Stimulated activated CD8-positive, alpha-beta memory T cell treated with anti-CD3 and anti-CD28 coated beads, Interleukin-12 subunit alpha, Interleukin-12 subunit beta, amount 100 ng/mL, for 24 hours (primary cell): ENCODE results near the gene PRRC2B.
A peak's percentile ranks its signal among the peaks of the same experiment; 100 is the strongest.
"Not testable (repeated sequence)": the region's sequence is repeated elsewhere in the genome, so short reads cannot be mapped to it uniquely, and the experiment has no call there.

Experiments used
- DNase-seq: peaks from one replicate; pipeline ENCODE4 v3.0.0-alpha.2; 2020; ENCODE audit errors: extremely low read depth

PRRC2B gene

DNA sequence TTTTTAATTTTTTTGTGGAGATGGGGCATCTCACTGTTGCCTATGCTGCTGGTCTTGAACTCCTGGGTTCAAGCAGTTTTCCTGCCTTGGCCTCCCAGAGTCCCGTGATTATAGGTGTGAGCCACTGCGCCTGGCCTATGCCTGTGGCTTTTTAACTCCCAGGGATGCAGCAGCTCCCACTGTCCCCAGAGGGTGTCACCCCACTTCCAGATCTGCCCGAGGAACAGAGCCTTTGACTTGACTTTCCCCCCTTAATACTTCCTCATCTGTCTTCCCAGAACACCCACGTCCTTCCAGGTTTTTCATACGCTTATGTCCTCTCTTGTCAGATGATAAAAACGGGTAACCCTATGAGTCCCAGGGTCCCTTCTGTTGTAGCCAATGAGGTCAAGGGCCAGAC, 7.6 kb upstream of the PRRC2B start:
- no peak for DNase-seq

- no peak for DNase-seq
These were observed 6.5 kb upstream of the PRRC2B start for GRCh38 chr9:131387394-131387793.

- DNase-seq = no peak
These were observed 2.9 kb upstream of the PRRC2B start for GRCh38 chr9:131391020-131391419.

- DNase-seq = no peak
These were observed 2.4 kb upstream of the PRRC2B start for GRCh38 chr9:131391504-131391903.

- no peak for DNase-seq
These were observed 724 bp downstream of the PRRC2B start for GRCh38 chr9:131394464-131395156.

GRCh38 chr9:131395157-131396098, 1.5 kb downstream of the PRRC2B start:
- DNase-seq = peak; percentile 53

- DNase-seq = not testable (repeated sequence)
These were observed 2.2 kb downstream of the PRRC2B start for GRCh38 chr9:131396099-131396479.

- DNase-seq = no peak
These were observed 2.7 kb downstream of the PRRC2B start for GRCh38 chr9:131396626-131397025.

DNA sequence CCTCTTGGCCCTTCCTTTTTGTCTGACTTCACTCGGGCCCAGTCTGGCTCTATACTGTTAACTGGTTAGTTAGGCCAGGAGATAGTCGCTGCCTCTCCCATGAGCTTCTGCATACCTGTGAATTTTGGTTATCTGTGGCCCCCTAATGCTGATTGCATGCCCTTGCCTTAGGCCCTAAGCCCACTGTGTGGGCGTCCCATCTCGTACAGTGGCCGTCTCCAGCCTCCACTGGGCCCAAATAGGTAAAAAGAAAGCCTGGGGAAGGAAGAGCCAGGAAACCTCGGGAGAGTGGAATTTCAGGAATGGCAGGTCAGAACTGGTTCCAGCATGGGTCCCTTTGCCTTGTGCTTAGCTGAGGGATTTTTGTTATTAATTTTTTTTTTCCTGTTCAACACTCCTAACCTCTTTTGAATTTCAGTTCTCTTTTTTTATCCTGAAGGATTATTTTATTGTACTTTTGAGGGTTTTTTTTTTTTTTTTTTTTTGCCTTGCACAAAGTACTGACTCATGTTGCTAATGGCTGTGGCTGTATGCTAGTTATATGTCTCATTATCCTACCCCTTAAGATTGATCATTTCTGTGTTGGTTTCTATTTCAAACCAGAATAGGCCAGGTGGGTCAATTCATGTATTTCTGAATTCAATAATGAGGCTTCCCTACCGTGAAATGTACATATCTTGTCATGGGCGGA, 3.4 kb downstream of the PRRC2B start:
- no peak for DNase-seq

DNA sequence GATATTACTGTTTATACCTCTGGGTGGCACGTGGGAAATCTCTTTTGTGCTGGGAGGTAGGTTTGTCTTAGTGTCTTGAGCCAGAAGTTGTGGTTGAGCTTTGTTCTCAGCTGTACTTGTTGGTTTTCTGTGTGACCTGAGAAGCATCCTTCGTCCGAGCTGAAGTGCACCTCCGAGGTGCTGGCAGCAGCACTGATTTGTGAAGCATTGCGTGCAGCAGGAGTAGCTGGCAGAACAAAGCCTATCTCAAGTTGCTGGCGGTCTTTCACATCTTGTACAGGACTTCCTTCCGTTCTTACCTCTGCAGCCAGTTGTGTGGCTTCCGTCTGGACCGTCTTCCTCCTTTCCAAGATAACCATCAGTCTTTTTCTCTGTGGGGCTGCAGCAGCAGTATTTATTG, 4.3 kb downstream of the PRRC2B start:
- no peak for DNase-seq

DNA sequence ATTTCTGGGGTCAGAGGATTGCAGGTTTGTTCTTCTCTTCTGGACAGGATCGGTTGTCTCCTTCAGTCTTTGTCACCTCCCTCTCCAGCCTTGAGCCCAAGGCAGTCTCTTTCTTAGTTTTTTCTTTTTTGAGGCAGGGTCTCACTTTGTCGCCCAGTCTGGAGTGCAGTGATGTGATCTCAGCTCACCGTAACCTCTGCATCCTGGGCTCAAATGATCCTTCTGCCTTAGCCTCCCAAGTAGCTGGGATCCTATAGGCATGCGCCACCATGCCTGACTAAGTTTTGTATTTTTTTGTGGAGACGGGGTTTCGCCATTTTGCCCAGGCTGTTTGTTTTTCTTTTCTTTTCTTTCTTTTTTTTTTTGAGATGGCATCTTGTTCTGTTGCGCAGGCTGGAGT, 6.1 kb downstream of the PRRC2B start:
- DNase-seq = no peak

GRCh38 chr9:131400627-131401026, 6.7 kb downstream of the PRRC2B start:
- DNase-seq = no peak

DNA sequence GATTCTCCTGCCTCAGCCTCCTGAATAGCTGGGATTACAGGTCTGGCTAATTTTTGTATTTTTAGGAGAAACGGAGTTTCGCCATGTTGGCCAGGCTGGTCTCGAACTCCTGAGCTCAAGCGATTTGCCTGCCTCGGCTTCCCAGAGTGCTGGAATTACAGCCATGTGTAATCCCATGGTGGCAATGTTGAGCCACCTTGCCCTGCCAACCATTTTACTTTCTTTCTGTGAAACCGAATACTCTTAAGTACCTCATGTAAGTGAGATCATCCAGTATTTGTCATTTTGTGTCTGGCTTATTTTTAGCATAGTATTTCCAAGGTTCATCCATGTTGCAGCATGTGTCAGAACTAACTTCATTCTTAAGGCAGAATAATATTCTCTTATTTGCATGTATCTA, 8.2 kb downstream of the PRRC2B start:
- no peak for DNase-seq

- no peak for DNase-seq
These were observed 9.0 kb downstream of the PRRC2B start for GRCh38 chr9:131402738-131403492.

DNA sequence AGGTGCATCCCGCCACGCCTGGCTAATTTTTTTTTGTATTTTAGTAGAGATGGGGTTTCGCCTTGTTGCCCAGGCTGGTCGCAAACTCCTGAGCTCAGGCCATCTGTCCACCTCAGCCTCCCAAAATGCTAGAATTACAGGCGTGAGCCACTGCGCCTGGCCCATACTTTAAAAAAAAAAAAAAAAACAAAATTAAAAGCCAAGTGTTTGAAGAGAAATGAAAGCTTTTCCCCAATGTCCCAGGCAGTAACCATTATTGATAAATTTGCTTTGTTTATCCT, 9.5 kb downstream of the PRRC2B start:
- no peak for DNase-seq

DNA sequence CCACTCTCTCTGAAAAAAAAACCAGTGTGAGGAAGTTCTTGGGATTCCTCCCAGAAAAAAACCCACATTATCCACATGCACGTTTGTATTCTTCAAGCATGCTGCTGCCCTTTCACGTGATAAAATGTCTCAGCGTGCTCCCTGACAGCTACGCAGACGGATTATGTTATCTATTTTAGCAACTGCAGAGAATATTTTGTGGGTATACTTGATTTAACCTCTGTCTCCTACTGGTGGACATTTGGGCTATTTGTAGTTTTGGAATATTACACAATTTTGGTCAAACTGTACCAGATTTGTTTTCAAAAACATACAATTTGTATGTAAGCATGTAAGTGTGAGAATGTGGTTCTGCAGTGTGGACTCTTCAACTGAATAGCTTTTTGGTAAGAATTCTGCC, 10.7 kb downstream of the PRRC2B start:
- no peak for DNase-seq

DNA sequence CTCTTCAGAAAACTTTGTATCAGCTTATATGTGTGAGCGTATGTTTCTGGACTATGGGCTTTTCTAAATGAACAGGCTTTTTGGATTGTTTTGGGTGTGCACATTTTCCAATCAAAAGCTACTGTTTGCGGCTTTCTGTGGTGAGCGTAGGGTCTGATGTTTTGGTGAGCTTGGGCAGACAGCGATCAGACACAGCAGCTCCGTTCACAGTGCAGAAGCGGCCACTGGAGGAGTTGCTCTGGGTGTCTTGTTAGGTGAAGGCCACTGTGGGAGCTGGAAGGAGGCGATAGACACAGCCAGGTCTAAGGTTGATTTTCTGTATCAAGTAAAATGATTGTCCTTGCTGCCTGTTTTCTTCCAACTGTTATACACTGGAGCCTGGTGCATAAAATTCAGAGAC, 11.1 kb downstream of the PRRC2B start:
- DNase-seq = no peak

DNA sequence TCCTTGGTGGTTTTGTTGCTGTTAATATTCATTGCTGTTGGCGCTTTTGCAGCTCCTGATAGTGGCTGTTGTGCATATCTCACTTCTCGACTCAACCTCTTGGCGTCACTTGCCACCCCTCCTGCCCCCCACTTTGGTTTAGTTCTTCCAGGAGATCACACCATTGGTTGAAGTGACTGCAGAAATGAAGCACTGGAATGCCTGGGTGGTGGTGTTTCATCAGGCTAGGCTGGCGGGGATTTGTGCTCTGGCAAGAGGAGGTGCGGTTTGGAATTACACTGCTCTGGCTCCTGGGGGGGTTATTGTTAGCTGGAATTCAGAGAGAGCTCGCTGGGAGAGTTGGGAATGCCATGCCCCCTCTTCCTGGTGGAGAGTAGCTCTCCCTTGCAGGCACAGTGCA, 11.5 kb downstream of the PRRC2B start:
- DNase-seq = no peak

GRCh38 chr9:131405858-131406537, 12.1 kb downstream of the PRRC2B start:
- no peak for DNase-seq

DNA sequence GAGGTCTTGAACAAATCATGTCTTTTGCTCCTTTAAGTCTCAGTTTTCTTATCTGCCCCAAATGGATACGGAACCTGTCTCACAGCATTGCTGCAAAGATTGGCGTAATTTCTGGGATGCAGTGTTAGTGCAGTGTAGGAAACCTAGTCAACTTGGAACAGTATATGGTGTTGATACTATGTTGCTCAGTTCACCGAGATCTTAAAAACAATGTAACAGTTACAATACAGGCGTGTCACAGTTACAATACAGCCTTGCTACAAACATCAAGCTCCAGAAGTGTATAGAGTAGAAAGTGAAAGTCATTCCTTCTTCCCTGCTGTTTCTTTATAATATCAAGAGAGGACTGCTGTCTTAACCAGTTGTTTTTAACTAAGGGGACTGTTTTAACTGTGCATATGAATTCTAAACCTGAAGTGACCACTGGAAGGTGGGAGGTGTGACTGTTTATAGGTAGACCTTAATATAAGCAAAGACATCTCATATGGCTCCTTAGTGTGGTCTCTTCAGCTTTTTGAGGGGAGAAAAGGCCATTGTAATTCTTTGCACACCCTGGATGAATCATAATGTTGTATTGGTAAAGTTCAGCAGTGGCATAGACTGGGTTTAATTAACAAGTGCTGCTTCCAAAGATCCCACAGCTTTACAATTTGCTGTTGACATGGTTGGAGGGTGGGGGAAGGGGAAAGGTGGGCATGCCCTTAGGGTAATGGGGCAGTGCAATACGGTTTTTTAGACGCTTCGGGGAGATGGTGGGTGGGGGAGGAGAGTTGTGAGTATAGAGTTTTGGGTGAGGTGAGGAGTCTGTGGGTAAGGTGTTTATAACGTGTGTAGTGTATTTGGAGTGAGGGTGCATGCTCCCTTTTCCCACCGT, 12.9 kb downstream of the PRRC2B start:
- no peak for DNase-seq
